GM18526 (cell line): ENCODE measurements around the gene DEFB112.

Source experiments
- POLR2A ChIP-seq: IDR thresholded peaks from 3 replicates; pipeline ENCODE4 v1.6.1; 2011; ENCODE audit not compliant: insufficient read length; ENCODE audit errors: extremely low read depth

Gene DEFB112

GRCh38 chr6:50030350-50030749 is 19.4 kb downstream of the DEFB112 start:
- TF ChIP-seq POLR2A, result no peak

- no peak for TF ChIP-seq POLR2A
Observed at GRCh38 chr6:50025258-50025657, 24.5 kb downstream of the DEFB112 start.

DNA sequence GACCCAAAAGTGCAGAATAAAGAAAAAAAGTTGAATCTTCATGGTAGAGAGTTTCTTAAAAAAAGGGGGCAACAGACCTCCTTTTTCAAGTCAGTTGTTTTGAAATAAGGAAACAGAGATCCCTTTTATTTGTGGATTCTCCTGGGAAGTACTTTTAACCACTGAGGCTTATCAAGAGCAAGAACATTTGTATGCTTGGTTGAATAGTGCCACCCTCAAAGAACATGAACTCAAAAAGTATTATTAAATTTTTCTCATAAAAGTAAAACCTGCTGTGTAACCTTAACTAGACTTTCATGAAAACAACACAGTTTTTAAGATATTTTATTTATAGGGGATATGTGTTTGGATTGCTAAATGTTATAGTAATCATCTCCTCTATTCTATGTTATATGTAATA is 27.8 kb downstream of the DEFB112 start, which contains the start of gene DEFB110:
DEFB110 (minus strand) TSS at position 101 of the 400 bp plus-strand sequence; CDS start at position 42, 59 bp downstream.
- no peak for TF ChIP-seq POLR2A

DNA sequence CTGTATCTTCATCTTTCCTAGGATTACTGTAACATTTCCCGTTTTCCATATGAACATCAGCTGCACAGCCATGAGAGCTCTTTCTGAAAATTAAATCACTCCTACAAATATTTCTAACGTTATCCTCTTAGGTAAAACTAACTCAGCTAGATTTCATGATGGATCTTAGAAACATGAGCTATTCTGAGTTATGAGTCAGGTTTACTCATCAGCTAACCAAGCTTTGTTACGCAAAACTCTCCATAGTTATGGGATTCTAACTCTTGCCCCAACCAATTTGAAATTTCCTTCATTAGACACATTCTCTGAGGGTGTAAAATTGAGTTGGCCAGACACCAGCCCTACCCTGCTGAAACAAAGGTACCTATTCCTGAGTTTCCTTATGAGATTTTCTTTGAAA is 41.9 kb downstream of the DEFB112 start:
- no peak for TF ChIP-seq POLR2A

DNA sequence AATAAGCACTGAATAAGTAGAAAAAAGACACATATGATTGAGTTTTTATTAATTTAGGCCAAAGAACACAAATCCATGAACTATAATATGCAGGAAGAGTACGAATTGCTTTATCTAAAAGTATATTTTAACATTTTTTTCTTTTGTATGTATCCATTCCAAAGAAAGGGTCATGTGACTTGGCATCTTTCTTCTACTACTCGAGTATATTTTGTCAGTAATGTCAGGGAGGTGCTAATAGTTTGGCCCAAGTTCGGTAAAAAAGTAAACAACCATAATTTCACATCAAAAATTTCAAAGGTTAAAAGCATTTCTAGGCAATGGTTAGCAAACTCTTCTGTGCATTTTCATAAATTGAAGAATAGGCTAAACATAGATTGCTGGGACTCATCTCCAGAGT is 46.6 kb downstream of the DEFB112 start:
- TF ChIP-seq POLR2A, result no peak

DNA sequence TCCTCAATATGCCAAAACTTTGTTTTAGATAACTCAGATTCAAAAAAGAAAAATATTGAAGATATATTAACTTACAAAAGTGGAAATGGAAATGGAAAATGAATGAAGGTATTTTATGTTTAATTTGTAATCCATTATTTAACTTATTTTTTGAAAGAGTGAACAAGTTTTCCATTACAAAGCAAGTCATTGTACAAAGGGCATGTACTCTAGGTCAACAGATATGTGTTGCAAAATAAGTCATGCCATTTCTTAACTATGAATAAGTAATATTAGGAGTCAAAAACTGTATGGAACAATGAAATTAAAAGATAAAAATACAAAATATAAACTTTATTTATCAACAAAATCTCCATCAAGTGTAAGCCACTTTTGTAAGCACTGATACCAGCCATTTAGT is 54.5 kb downstream of the DEFB112 start:
- no peak for TF ChIP-seq POLR2A
